ENCODE measurements around the gene BTD.

- TF ChIP-seq CTCF (IDR thresholded peaks at IDR 0.05; ENCODE audit: insufficient read depth, low read depth, low read length) (no peak), EZH2 (IDR thresholded peaks at IDR 0.05; ENCODE audit: insufficient read depth, low read length) (no peak)
Measured at GRCh38 chr3:15611018-15611417, 9.5 kb downstream of the BTD start.

Measured in astrocyte (in vitro differentiated cells and primary cell).